HepG2 (cell line): ENCODE results near the gene PLOD3. TPM values are rescaled to one million over a fixed set of nuclear protein-coding genes. Genes with fewer than 3 reads are reported as not detected.

Experiments
- ATAC-seq: fragments of 200-7000 bp; cut with Tn5 transposase; 3 replicates; pipeline ENCODE4 v1.9.1; 2020; ENCODE audit warnings: mild to moderate bottlenecking, moderate library complexity
- BruUV-seq: library from RNA; stranded (reverse); fragments of 400-500 nt; replicated peaks from 2 replicates; lab custom pipeline; 2021; lab: Mats Ljungman, UMichigan
- CTCF ChIA-PET: fragments of 300-600 bp; formaldehyde crosslinking; extraction: SDS; loops from one replicate; lab custom pipeline; 2021; ENCODE audit warnings: low total read pairs, inconsistent platforms, low intra/inter-chr PET ratio; lab: Yijun Ruan, JAX
- POLR2A ChIA-PET: fragments of 350-600 bp; sonication (Branson Sonifier 250); formaldehyde crosslinking; loops from one replicate; lab custom pipeline; 2020; ENCODE audit warnings: antibody characterized with exemption, inconsistent platforms; lab: Yijun Ruan, JAX
- DNase-seq: peaks from one replicate; pipeline ENCODE4 v3.0.0-alpha.2; 2015; ENCODE audit warnings: low spot score
- FAIRE-seq: peaks from 3 replicates; lab custom pipeline; 2011; peaks lifted over from hg19 to GRCh38; lab: Jason Lieb, UNC
- H2AFZ ChIP-seq: one replicate; pipeline ENCODE4 v1.6.1; 2011; ENCODE audit warnings: low read length, inconsistent platforms
- H3K27ac ChIP-seq: fragments of 300-600 bp; 3 replicates; pipeline ENCODE4 v1.8.0; 2011; ENCODE audit warnings: mixed run types, mild to moderate bottlenecking, mixed read lengths, low read length, inconsistent platforms; ENCODE audit not compliant: insufficient read depth; ENCODE audit errors: extremely low read length
- H3K27me3 ChIP-seq, 2 experiments: fragments of 200-600 bp in 1 of 2; 2 replicates in 1 of 2; 3 replicates in 1 of 2; pipeline versions ENCODE4 v1.6.0 to v1.8.0; 2011; ENCODE audit warnings: low read length in 2 of 2, mild to moderate bottlenecking in 2 of 2, moderate library complexity in 2 of 2, inconsistent platforms in 1 of 2; ENCODE audit not compliant: insufficient read depth in 2 of 2, control insufficient read depth in 1 of 2
- H3K36me3 ChIP-seq, 2 experiments: fragments of 200-600 bp in 1 of 2; replicated peaks in 1 of 2; 2 replicates in 1 of 2; 3 replicates in 1 of 2; pipeline versions ENCODE4 v1.5.1 to v1.8.0; 2011; ENCODE audit warnings: low read length in 2 of 2, inconsistent platforms in 1 of 2; ENCODE audit not compliant: insufficient read depth in 2 of 2, control insufficient read depth in 1 of 2
- H3K4me1 ChIP-seq: 2 replicates; pipeline ENCODE4 v1.5.1; 2012; ENCODE audit warnings: low read length, inconsistent platforms; ENCODE audit not compliant: insufficient read depth
- H3K4me2 ChIP-seq: 2 replicates; pipeline ENCODE4 v1.6.0; 2011; ENCODE audit warnings: low read depth, low read length, inconsistent platforms
- H3K4me3 ChIP-seq, 3 experiments: fragments of 200-600 bp in 1 of 3; sonication (generic), shearing (Covaris generic) in 1 of 3; replicated peaks in 1 of 3; 2 replicates each; pipeline ENCODE4 v1.5.1; 2011 to 2016; ENCODE audit warnings: low read length in 3 of 3, inconsistent platforms in 2 of 3, low read depth in 2 of 3, mild to moderate bottlenecking in 2 of 3, control low read depth in 1 of 3, mixed read lengths in 1 of 3; ENCODE audit not compliant: insufficient read depth in 1 of 3
- H3K79me2 ChIP-seq: one replicate; pipeline ENCODE4 v1.6.1; 2011; ENCODE audit warnings: low read length, inconsistent platforms; ENCODE audit not compliant: insufficient read depth
- H3K9ac ChIP-seq: 2 replicates; pipeline ENCODE4 v1.6.0; 2011; ENCODE audit warnings: mild to moderate bottlenecking, low read depth, low read length, inconsistent platforms; ENCODE audit not compliant: insufficient read depth
- H3K9me3 ChIP-seq: 2 replicates; pipeline ENCODE4 v1.5.1; 2012; ENCODE audit warnings: mild to moderate bottlenecking, low read length
- H4K20me1 ChIP-seq: 2 replicates; pipeline ENCODE4 v1.6.0; 2011; ENCODE audit warnings: inconsistent platforms, mild to moderate bottlenecking, low read length, moderate library complexity; ENCODE audit not compliant: insufficient read depth
- AGO1 ChIP-seq: fragments of 200-400 bp; formaldehyde crosslinking; IDR thresholded peaks from 2 replicates; pipeline ENCODE4 v1.6.1; 2017; ENCODE audit warnings: mild to moderate bottlenecking, low read depth, low read length, moderate library complexity; ENCODE audit not compliant: poor library complexity, severe bottlenecking
- CENPX ChIP-seq: sonication (generic); formaldehyde crosslinking; IDR thresholded peaks from 2 replicates; pipeline ENCODE4 v1.9.0; 2021; ENCODE audit warnings: mild to moderate bottlenecking, missing genetic modification reagents, moderate library complexity
- CHD4 ChIP-seq: fragments of 200-600 bp; sonication (generic); IDR thresholded peaks from 2 replicates; pipeline ENCODE4 v1.7.0; 2017; ENCODE audit warnings: mild to moderate bottlenecking, low read length, borderline replicate concordance
- FOSL2 ChIP-seq: sonication (generic); formaldehyde crosslinking; IDR thresholded peaks from 2 replicates; pipeline ENCODE4 v1.4.0; 2020; ENCODE audit warnings: missing genetic modification reagents
- JUNB ChIP-seq: sonication (generic); formaldehyde crosslinking; IDR thresholded peaks from 2 replicates; pipeline ENCODE4 v1.8.0; 2022; ENCODE audit warnings: missing genetic modification reagents, mild to moderate bottlenecking, borderline replicate concordance
- PITX1 ChIP-seq: sonication (generic); formaldehyde crosslinking; IDR thresholded peaks from 2 replicates; pipeline ENCODE4 v1.5.1; 2020; ENCODE audit warnings: mild to moderate bottlenecking, missing genetic modification reagents
- RARG ChIP-seq: sonication (generic); formaldehyde crosslinking; IDR thresholded peaks from 2 replicates; pipeline ENCODE4 v1.4.0; 2020; ENCODE audit warnings: low read depth, mild to moderate bottlenecking, missing genetic modification reagents
- RFX5 ChIP-seq: IDR thresholded peaks from 2 replicates; pipeline ENCODE4 v1.6.1; 2011; ENCODE audit warnings: low read depth, low read length, improper control_type of control experiment
- SALL2 ChIP-seq: sonication (generic); formaldehyde crosslinking; IDR thresholded peaks from 2 replicates; pipeline ENCODE4 v1.8.1; 2023; ENCODE audit warnings: mild to moderate bottlenecking, missing genetic modification reagents, inconsistent platforms
- ZBTB25 ChIP-seq: IDR thresholded peaks from 2 replicates; pipeline ENCODE4 v1.6.1; 2018; ENCODE audit warnings: missing genetic modification reagents
- ZNF12 ChIP-seq: sonication (generic); formaldehyde crosslinking; IDR thresholded peaks from 2 replicates; pipeline ENCODE4 v1.5.0; 2020; ENCODE audit warnings: missing genetic modification reagents
- ZNF280B ChIP-seq: sonication (generic); formaldehyde crosslinking; IDR thresholded peaks from 2 replicates; pipeline ENCODE4 v1.5.0; 2020; ENCODE audit warnings: missing genetic modification reagents, mild to moderate bottlenecking, borderline replicate concordance
- ZNF460 ChIP-seq: sonication (generic); formaldehyde crosslinking; IDR thresholded peaks from 2 replicates; pipeline ENCODE4 v1.5.1; 2020; ENCODE audit warnings: missing genetic modification reagents, mild to moderate bottlenecking, borderline replicate concordance
- ZNF615 ChIP-seq: sonication (generic); formaldehyde crosslinking; IDR thresholded peaks from 2 replicates; pipeline ENCODE4 v1.5.0; 2020; ENCODE audit warnings: mild to moderate bottlenecking, missing genetic modification reagents, borderline replicate concordance
- ZNF678 ChIP-seq: sonication (generic); formaldehyde crosslinking; IDR thresholded peaks from 2 replicates; pipeline ENCODE4 v1.4.0; 2020; ENCODE audit warnings: mild to moderate bottlenecking, missing genetic modification reagents
- WGBS: methylation state at CpG from one replicate; pipeline ENCODE4 v1.1.6; 2017; ENCODE audit warnings: low lambda C conversion rate; 5-methylcytosine and 5-hydroxymethylcytosine counted together
- in situ Hi-C: cut with HindIII; loops from 2 replicates; pipeline ENCODE4 v1.10.0; 2017; ENCODE audit warnings: low pct_unique_long_range_greater_than_20kb; ENCODE audit not compliant: extremely low pct_ligation_motif_present
- intact Hi-C: fragments of 100-400 bp; cut with micrococcal nuclease; formaldehyde crosslinking; loops from one replicate; pipeline ENCODE4 v1.10.0; 2022; ENCODE audit not compliant: unreplicated experiment
- polyA plus RNA-seq, 8 experiments: library from polyadenylated mRNA; depleted of rRNA in 3 of 8; stranded (reverse) in 7 of 8; unstranded in 1 of 8; fragments of >200 nt; fragmentation: Illumina TruSeq in 4 of 8; extraction: Trizol in 4 of 8; gene quantifications; 2 replicates each; pipeline versions ENCODE4 v1.2.1 to v1.2.3, GENCODE V29; 2011 to 2016; ENCODE audit warnings: low read depth in 4 of 8, missing spikeins in 1 of 8, mixed read lengths in 1 of 8; ENCODE audit not compliant: insufficient read depth in 1 of 8
- total RNA-seq, 5 experiments: library from RNA; depleted of rRNA; stranded (reverse); fragments of >200 nt; fragmentation: Illumina TruSeq; extraction: Trizol; gene quantifications; 2 replicates each; pipeline ENCODE4 v1.2.3, GENCODE V29; 2016; ENCODE audit warnings: low read depth in 1 of 5
- TF ChIP-seq, protein P1 (sequence below): IDR thresholded peaks from 2 replicates; pipeline ENCODE4 v1.6.1; 2016; ENCODE audit warnings: low read depth, control low read depth

PLOD3 gene
- total and polyA plus RNA-seq, 2 of the 13 experiments (the other 11 are each of a cell fraction or from before 2014, with no cell fraction given) = 65.8 to 67.4 TPM

GRCh38 chr7:101177644-101178043 lies 39.7 kb downstream of the PLOD3 start:
- intact Hi-C loops (no loop called here), in situ Hi-C loops (no loop called here)
- ChIA-PET POLR2A (no interaction called here), CTCF (no interaction called here)
- no peak overlapping the region for H3K27ac ChIP-seq
- ATAC-seq = no peak
- BruUV-seq = no TSS peak
- H3K27me3 ChIP-seq = peaks cover 16 to 66% of the 10 kb centered on the region in 2 experiments
- DNase-seq = no peak
- H3K4me2 ChIP-seq = no peak overlapping the region
- no peak for FAIRE-seq
- H3K9me3 ChIP-seq = no peaks in the 10 kb centered on the region
- H4K20me1 ChIP-seq = no peaks in the 10 kb centered on the region
- H3K4me3 ChIP-seq = no peak overlapping the region
- H3K36me3 ChIP-seq = no peaks in the 10 kb centered on the region
- WGBS = 47% methylated on average over 2 of the region's 2 CpGs
- H2AFZ ChIP-seq = no peak overlapping the region
- TF ChIP-seq ZNF460 (CRISPR knock-in tag) (no peak), RFX5 (peak; percentile 46; the same call in 1 of the 2 replicates)
- no peak overlapping the region for H3K9ac ChIP-seq
- H3K4me1 ChIP-seq = peaks cover 54% of the 10 kb centered on the region
- no peaks in the 10 kb centered on the region for H3K79me2 ChIP-seq

DNA sequence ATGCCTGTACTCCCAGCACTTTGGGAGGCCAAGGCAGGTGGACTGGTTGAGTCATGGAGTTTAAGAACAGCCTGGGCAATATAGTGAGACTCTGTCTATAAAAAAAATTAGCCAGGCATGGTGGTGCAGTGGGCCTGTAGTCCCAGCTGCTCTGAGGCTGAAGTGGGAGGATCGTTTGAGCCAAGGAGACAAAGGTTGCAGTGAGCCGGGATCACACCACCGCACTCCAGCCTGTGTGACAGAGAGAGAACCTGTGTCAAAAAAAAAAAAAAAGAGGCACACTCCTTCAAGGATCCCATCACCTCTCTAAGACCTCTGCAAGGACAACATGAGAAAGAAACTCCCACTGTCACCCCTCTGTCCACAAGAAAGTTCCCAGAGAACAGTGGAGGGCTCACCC lies 41.7 kb downstream of the PLOD3 start:
- Histone ChIP-seq H3K36me3 (no peaks in the 10 kb centered on the region), H3K27ac (no peak overlapping the region), H3K9ac (no peak overlapping the region), H3K9me3 (no peaks in the 10 kb centered on the region), H3K4me1 (peaks cover 51% of the 10 kb centered on the region), H4K20me1 (no peaks in the 10 kb centered on the region), H3K79me2 (no peaks in the 10 kb centered on the region), H2AFZ (no peak overlapping the region), H3K27me3 (peaks cover 20 to 80% of the 10 kb centered on the region in 2 experiments), H3K4me3 (no peak overlapping the region), H3K4me2 (no peak overlapping the region)
- ChIA-PET CTCF (no interaction called here), POLR2A (no interaction called here)
- no peak for DNase-seq
- 0% methylated on average over 3 of the region's 3 CpGs for WGBS
- no peak for ATAC-seq
- in situ Hi-C loops = no loop called here
- intact Hi-C loops = no loop called here
- no TSS peak for BruUV-seq
- no peak for FAIRE-seq
- TF ChIP-seq, protein P1, sequence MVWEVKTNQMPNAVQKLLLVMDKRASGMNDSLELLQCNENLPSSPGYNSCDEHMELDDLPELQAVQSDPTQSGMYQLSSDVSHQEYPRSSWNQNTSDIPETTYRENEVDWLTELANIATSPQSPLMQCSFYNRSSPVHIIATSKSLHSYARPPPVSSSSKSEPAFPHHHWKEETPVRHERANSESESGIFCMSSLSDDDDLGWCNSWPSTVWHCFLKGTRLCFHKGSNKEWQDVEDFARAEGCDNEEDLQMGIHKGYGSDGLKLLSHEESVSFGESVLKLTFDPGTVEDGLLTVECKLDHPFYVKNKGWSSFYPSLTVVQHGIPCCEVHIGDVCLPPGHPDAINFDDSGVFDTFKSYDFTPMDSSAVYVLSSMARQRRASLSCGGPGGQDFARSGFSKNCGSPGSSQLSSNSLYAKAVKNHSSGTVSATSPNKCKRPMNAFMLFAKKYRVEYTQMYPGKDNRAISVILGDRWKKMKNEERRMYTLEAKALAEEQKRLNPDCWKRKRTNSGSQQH (CRISPR knock-in tag) = no peak
- TF ChIP-seq ZNF280B (CRISPR knock-in tag) (no peak), ZBTB25 (CRISPR knock-in tag) (no peak), CENPX (no peak), CHD4 (no peak), FOSL2 (no peak), JUNB (no peak), ZNF615 (CRISPR knock-in tag) (no peak), AGO1 (no peak), RARG (no peak), PITX1 (CRISPR knock-in tag) (no peak), ZNF12 (CRISPR knock-in tag) (no peak), ZNF678 (CRISPR knock-in tag) (no peak), SALL2 (CRISPR knock-in tag) (no peak)
